Measurements from ENCODE around the gene ELMO2. TPM values are rescaled to one million over a fixed set of nuclear protein-coding genes. Genes with fewer than 3 reads are reported as not detected.

The ELMO2 gene
- total RNA-seq, 6 donors from 2014 or later = 36.4 to 103 (median 46.3) TPM

DNA sequence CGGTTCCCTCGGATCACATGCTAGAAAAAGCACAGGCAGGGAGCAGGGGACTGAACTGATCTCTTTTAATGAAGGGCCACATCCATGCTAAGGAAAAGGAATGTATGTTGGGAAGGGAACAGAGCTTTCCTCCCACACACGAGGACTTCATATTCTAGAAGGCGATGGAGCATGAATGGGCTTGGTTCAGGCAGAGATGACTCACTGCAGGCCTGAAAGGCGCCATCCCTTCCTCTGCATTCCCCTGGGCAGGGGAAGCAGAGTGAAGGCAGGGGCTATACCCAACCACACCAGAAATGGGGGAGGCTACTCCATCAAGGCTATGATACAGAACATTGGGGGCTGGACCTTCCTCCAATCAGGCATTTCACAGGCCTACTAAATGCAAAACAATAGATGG is 30.6 kb downstream of the ELMO2 start:
- Histone ChIP-seq H3K4me3 (no peak overlapping the region), H3K27me3 (no peaks in the 10 kb centered on the region), H3K4me1 (no peaks in the 10 kb centered on the region), H3K36me3 (peaks cover 33 to 100% (median 85%) of the 10 kb centered on the region in 4 donors), H3K9me3 (no peaks in the 10 kb centered on the region), H3K27ac (no peak overlapping the region)
- no peak for DNase-seq
- TF ChIP-seq POLR2AphosphoS5 (IDR thresholded peaks at IDR 0.05) = no peak
- TF ChIP-seq, protein P1, sequence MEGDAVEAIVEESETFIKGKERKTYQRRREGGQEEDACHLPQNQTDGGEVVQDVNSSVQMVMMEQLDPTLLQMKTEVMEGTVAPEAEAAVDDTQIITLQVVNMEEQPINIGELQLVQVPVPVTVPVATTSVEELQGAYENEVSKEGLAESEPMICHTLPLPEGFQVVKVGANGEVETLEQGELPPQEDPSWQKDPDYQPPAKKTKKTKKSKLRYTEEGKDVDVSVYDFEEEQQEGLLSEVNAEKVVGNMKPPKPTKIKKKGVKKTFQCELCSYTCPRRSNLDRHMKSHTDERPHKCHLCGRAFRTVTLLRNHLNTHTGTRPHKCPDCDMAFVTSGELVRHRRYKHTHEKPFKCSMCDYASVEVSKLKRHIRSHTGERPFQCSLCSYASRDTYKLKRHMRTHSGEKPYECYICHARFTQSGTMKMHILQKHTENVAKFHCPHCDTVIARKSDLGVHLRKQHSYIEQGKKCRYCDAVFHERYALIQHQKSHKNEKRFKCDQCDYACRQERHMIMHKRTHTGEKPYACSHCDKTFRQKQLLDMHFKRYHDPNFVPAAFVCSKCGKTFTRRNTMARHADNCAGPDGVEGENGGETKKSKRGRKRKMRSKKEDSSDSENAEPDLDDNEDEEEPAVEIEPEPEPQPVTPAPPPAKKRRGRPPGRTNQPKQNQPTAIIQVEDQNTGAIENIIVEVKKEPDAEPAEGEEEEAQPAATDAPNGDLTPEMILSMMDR (IDR thresholded peaks at IDR 0.05) = no peak
- ATAC-seq (ENCODE audit: low FRiP score in 2 of 2) = no peak
- WGBS, 2 donors = 87 to 95% methylated on average over 5 of the region's 5 CpGs

DNA sequence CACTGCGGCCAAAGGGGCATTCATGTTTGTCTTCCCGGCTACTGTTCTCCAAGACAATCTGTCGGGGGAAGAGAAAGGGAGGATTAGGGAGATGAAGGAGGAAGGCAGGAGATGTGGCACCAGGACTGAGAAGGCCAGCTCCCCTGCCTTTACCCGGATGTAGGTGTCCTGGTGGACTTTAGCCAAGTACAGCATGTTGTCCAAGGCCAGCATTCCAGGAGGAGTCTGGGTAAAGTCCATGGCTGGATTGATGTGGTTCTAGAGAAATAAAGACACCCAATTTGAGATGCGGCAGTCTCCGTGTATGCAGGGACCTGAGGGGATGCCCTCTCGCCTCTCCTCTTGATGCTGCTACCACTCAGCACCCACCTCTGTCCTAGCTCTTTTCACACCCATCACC is 32.0 kb downstream of the ELMO2 start:
- TF ChIP-seq POLR2A (IDR thresholded peaks at IDR 0.05) = no peak
- TF ChIP-seq EP300 (IDR thresholded peaks at IDR 0.05) = no peak
- no peak for TF ChIP-seq POLR2AphosphoS5 (IDR thresholded peaks at IDR 0.05)
- TF ChIP-seq, protein P1 (IDR thresholded peaks at IDR 0.05) = no peak
- Histone ChIP-seq H3K4me1 (no peaks in the 10 kb centered on the region), H3K27me3 (no peaks in the 10 kb centered on the region), H3K36me3 (peaks cover 35 to 100% (median 85%) of the 10 kb centered on the region in 4 donors), H3K4me3 (no peak overlapping the region), H3K9me3 (no peaks in the 10 kb centered on the region), H3K27ac (no peak overlapping the region)
- 93 to 96% methylated on average over 7 of the region's 7 CpGs for WGBS, 2 donors
- DNase-seq = no peak
- ATAC-seq (ENCODE audit: low FRiP score in 2 of 2) = no peak

DNA sequence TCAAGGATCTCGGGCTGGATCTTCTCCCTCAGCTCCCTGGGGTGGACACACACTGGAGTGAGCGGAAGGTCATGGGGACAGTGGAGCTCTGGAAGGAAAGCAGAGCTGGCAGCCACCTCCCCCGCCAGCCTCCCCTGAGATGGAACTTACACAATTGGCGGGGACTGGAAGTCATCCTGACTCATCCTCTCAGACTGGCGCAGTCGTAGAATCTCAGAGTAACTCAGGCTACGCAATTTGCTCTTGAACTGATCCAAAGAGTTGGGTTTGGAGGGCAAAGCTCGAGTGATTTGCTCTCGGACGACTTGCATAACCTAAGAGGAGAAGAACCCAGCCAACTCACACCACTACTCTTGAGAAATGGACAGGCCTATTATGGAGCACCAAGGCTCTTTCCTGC is 34.8 kb downstream of the ELMO2 start:
- no peak overlapping the region for H3K4me3 ChIP-seq
- TF ChIP-seq POLR2A (IDR thresholded peaks at IDR 0.05) (no peak), EP300 (IDR thresholded peaks at IDR 0.05) (no peak), POLR2AphosphoS5 (IDR thresholded peaks at IDR 0.05) (no peak)
- TF ChIP-seq, protein P1 (IDR thresholded peaks at IDR 0.05) = no peak
- WGBS, 2 donors = 81 to 100% methylated on average over 2 to 10 of the region's 10 CpGs
- DNase-seq (no peak), ATAC-seq (ENCODE audit: low FRiP score in 2 of 2) (no peak)
- H3K27me3 ChIP-seq = no peaks in the 10 kb centered on the region
- H3K9me3 ChIP-seq = no peaks in the 10 kb centered on the region
- H3K36me3 ChIP-seq = peaks cover 35 to 100% (median 91%) of the 10 kb centered on the region in 4 donors
- no peaks in the 10 kb centered on the region for H3K4me1 ChIP-seq
- H3K27ac ChIP-seq = no peak overlapping the region

DNA sequence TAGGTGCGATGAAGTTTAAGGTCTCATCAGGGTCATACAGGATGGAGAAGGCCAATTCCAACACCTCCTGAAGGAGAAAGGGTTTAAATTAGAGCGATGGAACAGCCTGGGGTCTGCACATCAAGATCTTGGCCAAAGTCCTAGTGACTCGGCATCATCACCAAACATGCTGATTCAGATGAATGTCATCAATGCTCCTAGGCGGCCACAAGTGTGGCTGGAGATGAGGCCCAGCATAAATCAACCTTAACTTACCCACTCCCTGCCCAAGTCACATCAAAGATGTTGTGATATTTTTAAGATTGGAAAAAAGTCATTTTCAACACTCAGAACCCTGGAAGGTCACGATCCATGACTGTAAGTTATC is 37.5 kb downstream of the ELMO2 start:
- no peak for TF ChIP-seq EP300 (IDR thresholded peaks at IDR 0.05)
- TF ChIP-seq, protein P1 (IDR thresholded peaks at IDR 0.05) = no peak
- no peak for TF ChIP-seq POLR2A (IDR thresholded peaks at IDR 0.05)
- TF ChIP-seq POLR2AphosphoS5 (IDR thresholded peaks at IDR 0.05) = no peak
- peaks cover 3 to 10% (median 6%) of the 10 kb centered on the region in 4 donors for H3K4me1 ChIP-seq
- H3K27me3 ChIP-seq = no peaks in the 10 kb centered on the region
- H3K27ac ChIP-seq = no peak overlapping the region
- no peak overlapping the region for H3K4me3 ChIP-seq
- no peak for ATAC-seq (ENCODE audit: low FRiP score in 2 of 2)
- DNase-seq = no peak
- H3K9me3 ChIP-seq = no peaks in the 10 kb centered on the region
- H3K36me3 ChIP-seq = peaks cover 22 to 87% (median 71%) of the 10 kb centered on the region in 4 donors
- 84 to 89% methylated on average over 5 of the region's 5 CpGs for WGBS, 2 donors

All from upper lobe of left lung (tissue), 6 donors.